GM20431 (cell line): ENCODE results near the gene GPC3.

ENCODE experiments used
- in situ Hi-C: fragments of 300-500 bp; cut with MseI, MboI; formaldehyde crosslinking; loops from one replicate; pipeline ENCODE4 v1.15.0; 2020; ENCODE audit warnings: low sequenced_read_pairs; ENCODE audit not compliant: unreplicated experiment

GPC3 gene

DNA sequence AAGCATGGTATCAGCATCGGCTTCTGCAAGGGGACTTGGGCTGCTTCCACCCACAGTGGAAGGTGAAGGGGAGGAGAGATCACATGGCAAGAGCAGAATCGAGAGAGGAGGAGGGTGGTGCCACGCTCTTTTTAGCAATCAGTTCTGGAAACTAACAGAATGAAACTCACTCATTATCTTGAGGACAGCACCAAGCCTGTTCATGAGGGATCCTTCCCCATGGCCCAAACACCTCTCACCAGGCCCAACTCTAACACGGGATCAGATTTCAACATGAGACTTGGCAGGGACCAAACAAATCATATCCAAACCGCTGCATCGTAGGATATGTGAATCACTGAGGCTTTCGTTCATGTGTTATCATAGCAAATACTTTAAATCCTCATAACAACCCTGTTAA is 125.5 kb downstream of the GPC3 start:
- in situ Hi-C loops: no loop called here

- in situ Hi-C loops: no loop called here
Observed at GRCh38 chrX:133859336-133859735, 126.1 kb downstream of the GPC3 start.

DNA sequence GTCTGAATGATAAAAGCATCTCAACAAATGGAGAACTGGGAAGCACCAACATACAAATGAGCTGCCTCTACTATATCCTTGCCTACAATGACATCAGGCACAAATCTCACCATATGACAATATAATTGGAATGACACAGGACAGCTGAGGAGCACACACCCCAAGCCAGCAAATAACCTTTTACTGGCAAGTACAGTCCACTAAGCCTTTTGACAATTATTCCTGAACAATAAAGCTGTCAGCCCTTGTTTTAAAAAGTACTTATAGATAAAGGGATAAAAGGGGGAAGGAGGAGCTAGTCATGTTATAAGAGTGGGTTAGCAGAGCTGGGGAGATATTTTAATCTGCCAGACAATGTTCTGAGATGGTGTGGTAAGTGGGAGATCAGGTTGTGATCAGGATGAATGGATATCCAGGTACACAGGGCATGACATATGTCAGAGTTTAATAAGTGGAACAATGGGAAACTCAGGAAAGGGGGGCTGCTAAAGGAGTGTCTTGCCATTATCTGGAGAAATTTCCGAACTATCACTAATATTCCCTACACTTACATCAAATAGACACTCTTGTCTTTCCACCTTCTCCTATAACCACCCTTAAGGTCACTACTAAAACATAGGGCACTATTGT is 127.6 kb downstream of the GPC3 start:
- in situ Hi-C loops: no loop called here

DNA sequence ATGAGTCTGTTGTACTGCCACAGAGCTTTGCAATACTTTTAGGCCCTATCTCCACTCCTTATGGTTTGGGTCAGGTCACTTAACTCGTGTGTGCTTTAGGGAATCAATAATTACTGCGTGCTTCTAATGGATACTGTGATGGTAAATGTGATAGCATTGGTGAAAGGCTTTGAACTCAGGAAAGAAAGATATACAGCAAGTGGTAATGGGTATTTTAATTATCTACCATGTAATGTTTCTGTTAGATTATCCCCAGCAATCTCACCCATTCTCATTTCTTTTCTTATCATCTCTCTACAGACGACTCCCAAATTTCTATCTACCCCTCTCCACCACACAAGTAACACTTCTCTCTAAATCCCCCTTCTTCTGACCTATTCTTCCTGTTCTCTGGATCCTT is 128.6 kb downstream of the GPC3 start:
- in situ Hi-C loops: no loop called here

DNA sequence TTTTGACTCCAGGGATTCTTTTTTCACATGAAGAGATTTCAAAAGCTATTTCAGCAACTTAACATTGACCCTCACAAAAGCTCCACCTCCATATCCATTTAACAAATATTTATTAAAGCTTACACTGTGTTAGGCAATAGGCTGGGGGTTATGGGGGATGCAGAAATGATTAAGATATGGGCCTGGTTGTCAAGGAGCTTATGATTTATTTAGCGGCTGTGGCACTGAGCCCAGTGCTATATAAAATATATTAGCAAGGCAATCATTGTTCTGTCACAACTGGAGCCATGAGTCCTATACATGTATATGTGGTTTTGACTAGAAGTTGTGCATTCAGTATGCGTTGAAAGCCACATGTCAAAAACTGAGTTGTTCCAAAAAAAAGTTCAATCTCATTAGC is 131.1 kb downstream of the GPC3 start:
- in situ Hi-C loops: no loop called here

DNA sequence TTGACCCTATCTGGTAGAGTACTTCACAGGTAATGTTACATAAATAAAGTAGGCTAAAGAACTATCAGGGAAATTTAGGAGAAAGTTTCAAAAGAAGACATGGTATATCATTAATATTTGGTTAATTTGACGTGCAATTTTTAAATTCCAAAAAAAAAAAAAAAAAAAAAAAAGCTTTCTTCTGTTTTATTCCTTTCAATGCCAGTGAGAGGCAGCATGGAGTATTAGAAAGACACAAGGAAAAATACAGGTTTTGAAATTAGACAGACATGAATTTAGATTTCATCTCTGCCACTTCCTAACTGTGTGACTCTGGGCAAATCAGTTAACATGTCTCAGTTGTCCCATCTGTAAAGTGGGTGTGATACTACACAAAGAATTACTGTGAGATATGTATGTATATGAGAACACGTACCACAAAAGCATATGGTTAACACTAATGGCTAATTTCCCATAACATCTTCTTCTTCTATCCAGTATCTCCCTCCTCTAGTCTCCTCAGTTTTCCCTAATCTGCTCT is 132.5 kb downstream of the GPC3 start:
- in situ Hi-C loops: no loop called here

GRCh38 chrX:133852401-133852800 is 133.0 kb downstream of the GPC3 start:
- in situ Hi-C loops: no loop called here

DNA sequence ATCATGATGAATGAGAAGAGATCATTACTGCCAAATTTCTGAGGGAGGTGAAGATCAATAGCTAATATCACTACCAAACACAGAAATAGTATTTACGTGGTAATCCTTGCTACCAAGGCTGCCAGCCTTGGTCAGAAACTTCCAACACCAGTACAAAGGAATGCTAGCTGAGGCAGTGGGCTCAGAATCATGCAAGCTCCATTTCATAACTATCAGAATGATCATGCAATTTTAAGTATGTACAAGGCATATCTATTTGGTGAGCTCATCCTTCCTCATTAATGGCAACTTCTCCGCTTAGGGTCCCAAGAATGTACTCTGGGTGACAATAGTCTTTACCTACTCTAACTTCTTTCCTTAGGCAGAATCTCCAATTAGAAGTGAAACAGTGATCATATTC is 135.0 kb downstream of the GPC3 start:
- in situ Hi-C loops: no loop called here

- in situ Hi-C loops: no loop called here
Observed at GRCh38 chrX:133849676-133850075, 135.7 kb downstream of the GPC3 start.

- in situ Hi-C loops: no loop called here
Observed at GRCh38 chrX:133847340-133847994, 137.9 kb downstream of the GPC3 start.

DNA sequence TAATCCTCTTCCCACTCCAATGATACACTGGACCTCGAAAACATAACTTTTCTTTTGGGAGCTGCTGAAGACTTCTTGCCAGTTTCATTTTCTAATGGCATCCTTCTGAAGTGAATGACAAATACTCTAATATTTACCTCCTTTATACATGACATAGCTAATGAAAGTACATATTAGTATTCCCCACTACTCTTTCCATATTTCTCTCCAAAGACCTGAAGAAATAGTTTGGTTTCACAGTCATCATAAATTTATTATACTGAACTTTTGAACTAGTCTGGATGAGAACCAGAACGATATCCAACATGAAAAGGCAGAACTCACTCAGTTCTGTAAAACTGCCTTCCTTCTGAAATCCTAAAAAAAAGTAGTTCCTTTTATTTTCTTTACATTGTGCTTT is 139.1 kb downstream of the GPC3 start:
- in situ Hi-C loops: no loop called here

DNA sequence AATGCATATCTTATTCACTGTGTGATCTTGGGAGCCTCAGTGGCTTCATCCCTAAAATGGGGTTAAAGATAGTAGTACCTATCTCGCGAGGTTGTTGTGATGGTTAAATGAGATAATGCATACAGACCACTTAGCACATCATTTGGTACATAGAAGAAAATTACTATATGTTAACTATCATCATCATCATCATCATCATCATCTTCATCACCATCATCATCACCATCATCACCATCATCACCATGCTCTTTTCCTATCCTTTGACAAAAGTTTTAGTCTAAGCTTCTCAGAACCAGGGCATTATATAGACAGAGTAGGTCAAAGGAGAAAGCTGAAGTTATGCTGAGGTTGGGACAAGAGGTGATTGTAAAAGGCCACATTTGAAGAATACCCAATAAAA is 145.0 kb downstream of the GPC3 start:
- in situ Hi-C loops: no loop called here

GRCh38 chrX:133838761-133839676 is 146.4 kb downstream of the GPC3 start:
- in situ Hi-C loops: no loop called here

GRCh38 chrX:133837091-133837490 is 148.3 kb downstream of the GPC3 start:
- in situ Hi-C loops: no loop called here

DNA sequence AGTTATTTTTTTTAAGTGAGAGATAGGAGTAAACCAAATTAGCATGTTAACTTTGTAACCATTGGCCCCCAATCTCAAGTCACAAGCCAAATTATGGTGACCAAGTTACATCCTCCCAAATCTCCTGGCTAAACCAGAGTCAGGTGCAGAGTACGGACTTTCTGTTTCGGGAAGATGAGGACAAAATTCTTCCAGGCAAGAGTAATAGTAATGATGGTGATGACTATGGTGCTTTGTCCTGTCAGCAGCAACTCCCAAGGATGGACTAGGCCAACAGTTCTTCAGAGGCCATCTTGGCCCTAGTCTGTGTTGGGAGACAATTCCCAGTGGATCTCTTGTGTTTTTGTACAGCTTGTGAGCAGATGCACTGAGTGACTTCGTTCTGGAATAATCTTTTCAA is 148.8 kb downstream of the GPC3 start:
- in situ Hi-C loops: no loop called here

- in situ Hi-C loops: no loop called here
Observed at GRCh38 chrX:133834771-133835170, 150.6 kb downstream of the GPC3 start.

DNA sequence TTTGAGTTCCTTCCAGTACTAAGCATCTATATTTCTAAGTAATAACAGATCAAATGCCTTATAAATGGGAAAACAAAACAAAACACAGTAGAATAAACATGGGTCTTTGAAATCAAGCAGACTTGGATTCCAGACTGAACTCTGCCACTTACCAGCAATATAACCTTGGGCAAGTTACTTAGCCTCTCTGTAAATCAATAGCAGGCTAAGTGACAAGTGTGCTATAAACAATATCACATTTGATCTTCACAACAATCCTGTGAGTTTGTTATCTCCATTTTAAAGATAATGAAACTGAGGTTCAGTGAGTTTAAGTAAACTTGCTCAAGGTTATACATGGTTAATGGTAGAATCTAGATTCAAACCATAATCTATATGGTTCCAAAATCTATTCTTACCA is 165.8 kb downstream of the GPC3 start:
- in situ Hi-C loops: no loop called here

GRCh38 chrX:133818019-133818418 is 167.4 kb downstream of the GPC3 start:
- in situ Hi-C loops: no loop called here

DNA sequence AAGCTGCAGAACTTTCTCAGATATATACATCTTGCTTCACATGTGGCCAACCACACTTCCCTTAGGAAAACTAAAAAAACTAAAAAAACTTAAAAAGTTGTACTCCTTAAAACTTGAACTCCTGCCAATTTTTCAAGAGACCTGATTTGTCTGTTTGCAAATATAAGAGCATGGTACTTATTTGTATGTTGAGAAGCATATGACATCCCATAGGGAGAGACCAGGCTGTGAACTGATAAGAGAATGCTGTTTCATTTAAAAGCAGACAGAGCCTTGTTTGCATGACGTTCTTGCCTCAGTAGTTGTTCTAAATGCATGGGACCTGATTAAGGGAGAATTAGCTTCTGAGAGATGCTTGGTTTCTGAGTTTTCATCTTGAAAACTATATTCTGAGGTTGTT is 169.9 kb downstream of the GPC3 start:
- in situ Hi-C loops: no loop called here

DNA sequence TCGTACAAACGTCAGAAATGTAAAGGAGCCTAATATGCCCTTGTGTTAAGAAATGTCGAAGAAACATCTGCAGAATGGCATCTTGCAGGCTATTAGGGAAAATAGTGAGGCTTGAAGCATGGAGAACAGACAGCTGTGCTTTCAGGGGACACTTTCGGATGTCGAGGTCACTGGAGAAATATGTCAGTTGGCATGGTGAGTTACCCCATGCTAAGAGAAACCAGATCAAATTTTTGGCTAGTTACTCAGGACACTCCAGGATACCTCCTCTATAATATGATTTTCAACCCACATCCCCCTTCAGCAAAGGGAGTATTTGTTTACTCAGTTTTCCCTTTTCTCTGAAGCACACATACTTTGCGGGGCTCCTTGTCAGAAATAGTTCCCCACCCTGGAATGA is 171.4 kb downstream of the GPC3 start:
- in situ Hi-C loops: no loop called here

DNA sequence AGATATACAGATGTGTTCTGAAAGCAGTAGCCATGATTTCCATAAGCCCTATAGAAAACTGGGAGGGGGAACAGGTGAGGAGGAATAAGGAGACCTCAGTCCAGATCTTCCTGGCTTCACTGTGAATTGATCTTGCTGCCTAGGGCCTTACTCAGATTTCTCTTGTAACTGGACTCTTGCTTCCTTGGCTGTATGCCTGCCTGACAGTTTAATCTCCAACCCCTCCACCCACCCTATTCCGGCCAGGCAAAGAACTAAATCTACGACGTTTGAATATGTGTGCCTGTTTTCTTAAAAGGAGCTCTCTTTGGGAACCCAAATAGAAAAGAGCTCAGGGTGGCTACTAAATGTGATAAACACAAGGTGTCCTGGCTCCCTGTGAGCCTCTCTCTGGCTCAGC is 173.0 kb downstream of the GPC3 start:
- in situ Hi-C loops: no loop called here
